B cell (primary cell): Measurements from ENCODE around the gene CCDC57.

Experiments used
- EZH2 ChIP-seq: IDR thresholded peaks from 2 replicates; pipeline ENCODE4 v1.6.1; 2012; ENCODE audit warnings: borderline replicate concordance, low read depth, mild to moderate bottlenecking, moderate library complexity, low read length; ENCODE audit not compliant: insufficient read depth, poor library complexity, severe bottlenecking
- TF ChIP-seq, protein P1 (sequence below): fragments of 200-600 bp; IDR thresholded peaks from one replicate; pipeline ENCODE4 v1.8.0; 2022; ENCODE audit warnings: antibody characterized with exemption, mild to moderate bottlenecking

DNA sequence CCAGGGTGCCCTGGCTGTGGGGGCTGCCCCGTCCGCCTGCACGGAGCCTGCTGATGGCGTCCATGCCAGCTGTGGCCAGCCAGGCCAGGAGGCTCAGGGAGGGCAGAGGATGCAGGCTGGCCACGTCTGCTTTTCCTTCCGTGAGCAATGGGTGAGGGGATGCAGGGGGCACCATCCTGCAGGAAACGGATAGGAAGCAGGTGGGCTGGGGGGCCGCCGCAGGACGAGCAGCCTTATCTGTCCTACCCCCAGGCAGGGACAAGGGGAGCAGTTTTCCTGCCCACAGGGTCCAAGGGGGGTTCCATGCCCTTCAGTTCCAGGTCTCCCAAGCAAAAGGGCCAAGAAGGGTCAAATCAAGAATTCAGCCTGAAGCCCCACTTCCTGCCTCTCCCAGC, 153.8 kb downstream of the CCDC57 start:
- TF ChIP-seq, protein P1, sequence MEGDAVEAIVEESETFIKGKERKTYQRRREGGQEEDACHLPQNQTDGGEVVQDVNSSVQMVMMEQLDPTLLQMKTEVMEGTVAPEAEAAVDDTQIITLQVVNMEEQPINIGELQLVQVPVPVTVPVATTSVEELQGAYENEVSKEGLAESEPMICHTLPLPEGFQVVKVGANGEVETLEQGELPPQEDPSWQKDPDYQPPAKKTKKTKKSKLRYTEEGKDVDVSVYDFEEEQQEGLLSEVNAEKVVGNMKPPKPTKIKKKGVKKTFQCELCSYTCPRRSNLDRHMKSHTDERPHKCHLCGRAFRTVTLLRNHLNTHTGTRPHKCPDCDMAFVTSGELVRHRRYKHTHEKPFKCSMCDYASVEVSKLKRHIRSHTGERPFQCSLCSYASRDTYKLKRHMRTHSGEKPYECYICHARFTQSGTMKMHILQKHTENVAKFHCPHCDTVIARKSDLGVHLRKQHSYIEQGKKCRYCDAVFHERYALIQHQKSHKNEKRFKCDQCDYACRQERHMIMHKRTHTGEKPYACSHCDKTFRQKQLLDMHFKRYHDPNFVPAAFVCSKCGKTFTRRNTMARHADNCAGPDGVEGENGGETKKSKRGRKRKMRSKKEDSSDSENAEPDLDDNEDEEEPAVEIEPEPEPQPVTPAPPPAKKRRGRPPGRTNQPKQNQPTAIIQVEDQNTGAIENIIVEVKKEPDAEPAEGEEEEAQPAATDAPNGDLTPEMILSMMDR = no peak
- TF ChIP-seq EZH2 = no peak
